Left renal pelvis (tissue), 4 donors: Measurements from ENCODE around the gene ESD. TPM values are rescaled to one million over a fixed set of nuclear protein-coding genes. Genes with fewer than 3 reads are reported as not detected.
"Not testable (repeated sequence)": the region's sequence is repeated elsewhere in the genome, so short reads cannot be mapped to it uniquely, and the experiment has no call there.

Experiments
- DNase-seq, 4 donors: peaks; one replicate each; pipeline ENCODE4 v3.0.0-alpha.2; 2013; ENCODE audit warnings: low read depth in 4 of 4, low spot score in 3 of 4
- polyA plus RNA-seq, 4 donors: library from polyadenylated mRNA; unstranded; fragments of 120-200 nt; gene quantifications; one replicate each; pipeline ENCODE4 v1.2.1, GENCODE V29; 2013; ENCODE audit not compliant: insufficient read length in 4 of 4

Gene ESD, protein sequence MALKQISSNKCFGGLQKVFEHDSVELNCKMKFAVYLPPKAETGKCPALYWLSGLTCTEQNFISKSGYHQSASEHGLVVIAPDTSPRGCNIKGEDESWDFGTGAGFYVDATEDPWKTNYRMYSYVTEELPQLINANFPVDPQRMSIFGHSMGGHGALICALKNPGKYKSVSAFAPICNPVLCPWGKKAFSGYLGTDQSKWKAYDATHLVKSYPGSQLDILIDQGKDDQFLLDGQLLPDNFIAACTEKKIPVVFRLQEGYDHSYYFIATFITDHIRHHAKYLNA
- 100 to 1,000 TPM; 193 to 273 (median 240) TPM for polyA plus RNA-seq

DNA sequence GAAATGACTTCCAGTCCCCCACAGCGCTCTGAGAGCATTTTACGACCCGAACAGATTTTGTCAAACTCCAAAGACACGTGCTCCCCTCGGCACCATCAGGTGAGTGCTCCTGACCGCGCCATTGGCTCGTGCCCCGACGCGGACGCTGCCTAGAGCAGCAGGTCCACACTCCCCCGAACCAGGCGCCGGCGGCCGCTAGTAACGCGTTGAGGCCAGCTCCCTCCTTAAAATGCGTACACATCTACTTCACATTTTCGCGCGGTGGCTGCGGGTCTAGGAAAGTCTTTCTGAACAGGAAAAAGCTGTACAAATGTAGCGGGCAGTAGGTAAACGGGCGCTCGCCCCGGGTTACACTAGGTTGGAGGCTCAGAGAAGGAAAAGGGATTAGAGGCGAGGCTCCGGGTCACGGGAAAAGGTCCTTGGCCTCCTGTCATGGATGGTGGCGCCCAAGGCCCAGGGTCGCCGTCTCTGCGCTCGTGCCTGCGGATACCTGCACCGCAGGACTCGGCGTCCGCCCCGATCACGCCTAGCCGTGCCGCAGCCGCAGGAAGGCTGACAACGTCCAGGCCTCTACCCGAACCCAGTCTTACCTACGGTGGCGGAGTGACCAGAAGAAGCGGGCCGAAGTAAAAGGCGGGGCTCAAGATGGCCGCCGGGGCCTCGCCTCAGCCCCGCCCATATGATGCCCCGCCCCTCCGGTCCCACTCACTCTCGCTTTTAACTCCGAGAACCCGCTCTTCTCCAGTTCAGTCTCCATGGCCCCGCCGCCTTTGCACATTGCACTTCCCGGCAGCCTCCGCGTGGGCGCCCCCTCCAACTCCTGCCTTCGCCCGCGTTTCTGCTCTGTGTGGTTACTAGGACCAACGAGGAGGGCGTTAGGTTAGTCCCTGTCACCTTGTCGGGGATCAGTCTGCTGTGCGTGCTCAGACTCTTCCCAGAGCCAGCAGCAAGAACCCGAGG, at the start of gene ESD:
Gene ESD, minus strand, starts transcription at position 647 of the 960 bp plus-strand sequence. CDS start 5,748 bp downstream, outside the sequence.
- peak; percentile 88 to 89 (median 88) for DNase-seq

GRCh38 chr13:46846726-46847125, 49.8 kb upstream of the ESD start:
- DNase-seq, result no peak

DNA sequence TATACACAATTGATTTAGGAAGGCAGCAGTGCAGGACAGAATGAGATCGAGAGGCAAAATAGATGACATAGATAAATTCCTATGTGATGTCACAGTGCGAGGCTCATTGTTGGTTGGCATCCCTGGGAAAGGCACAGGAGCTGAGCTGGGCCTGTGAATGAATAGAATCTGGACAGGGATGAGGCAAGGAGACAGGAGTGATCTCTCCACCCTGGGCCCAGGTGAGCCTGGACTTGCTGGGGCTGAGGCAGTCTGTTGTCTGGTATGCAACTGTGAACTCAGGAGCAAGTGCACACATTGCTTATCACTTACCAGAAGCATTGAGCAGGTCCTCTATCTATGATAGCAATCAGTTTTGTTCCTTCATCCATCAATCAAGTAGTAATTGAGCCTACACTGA, 48.2 kb upstream of the ESD start:
- DNase-seq, result no peak

DNA sequence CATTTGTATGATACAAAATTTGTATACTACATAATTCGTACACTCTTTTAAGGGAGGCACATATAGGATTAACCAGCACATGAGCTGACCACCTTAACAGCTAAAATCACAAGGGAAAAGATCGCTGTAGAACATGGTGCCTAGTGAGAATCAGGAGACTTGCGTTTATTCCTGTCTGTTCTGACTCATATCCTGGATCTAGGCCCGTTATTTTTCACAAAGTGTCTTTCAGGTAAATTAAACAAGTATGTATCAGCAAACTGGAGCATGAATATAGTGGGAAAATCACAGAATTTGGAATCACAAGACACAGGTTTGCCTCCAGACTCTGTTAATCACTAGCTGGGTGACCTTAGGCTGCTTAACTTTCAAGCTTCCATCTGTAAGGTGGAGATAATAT, 47.5 kb upstream of the ESD start:
- no peak for DNase-seq

DNA sequence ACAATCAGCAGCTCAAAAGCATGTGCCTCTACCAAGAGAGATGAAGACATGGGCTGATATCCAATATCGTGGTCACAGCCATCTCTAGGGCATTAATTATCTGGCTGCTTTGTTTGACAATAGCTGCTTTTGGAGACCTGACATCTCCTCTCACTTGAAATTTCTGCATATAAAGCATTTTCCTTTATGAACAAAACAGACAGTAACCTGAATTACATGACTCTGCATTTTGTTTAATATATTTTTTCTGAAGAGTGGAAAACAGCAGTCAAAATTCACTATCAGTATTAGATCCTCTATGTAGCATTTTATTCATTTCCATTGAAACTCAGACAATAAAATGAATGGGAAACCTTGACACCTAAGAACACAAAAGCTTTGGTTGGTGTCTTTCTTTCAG, 42.4 kb upstream of the ESD start:
- DNase-seq, result no peak

GRCh38 chr13:46834657-46835056, 37.7 kb upstream of the ESD start:
- no peak for DNase-seq

- DNase-seq, result peak; percentile 14 to 34 (median 22)
These were observed 34.7 kb upstream of the ESD start for GRCh38 chr13:46831588-46832194.

DNA sequence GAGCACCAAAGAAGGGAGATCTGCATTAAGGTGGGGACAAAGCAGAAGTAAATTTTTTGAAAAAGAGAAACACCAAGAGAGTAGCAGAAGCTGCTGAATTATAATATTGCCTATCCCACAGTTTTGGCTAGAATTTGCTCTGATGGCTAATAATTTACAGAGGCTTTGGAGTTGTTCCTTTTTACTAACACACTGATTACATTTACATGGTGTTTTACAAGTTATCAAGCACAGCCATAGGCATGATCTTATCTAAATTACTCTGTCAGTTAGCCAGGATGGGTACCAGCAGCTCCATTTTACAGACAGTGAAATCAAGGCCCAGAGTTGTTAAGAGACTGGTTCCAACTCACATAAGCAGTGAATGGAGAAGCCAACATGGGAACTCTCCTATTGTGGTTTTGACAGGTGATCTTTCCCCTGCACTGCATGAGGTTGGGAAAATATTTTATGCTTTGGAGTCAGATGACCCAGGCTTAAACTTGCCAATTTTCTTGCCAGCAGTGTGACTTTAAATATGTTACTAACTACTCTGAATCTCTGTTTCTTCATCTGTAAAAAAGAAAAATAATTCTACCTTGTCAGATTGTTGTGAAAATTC, 33.5 kb upstream of the ESD start:
- DNase-seq, result no peak

GRCh38 chr13:46822551-46822950, 25.6 kb upstream of the ESD start:
- DNase-seq, result no peak

DNA sequence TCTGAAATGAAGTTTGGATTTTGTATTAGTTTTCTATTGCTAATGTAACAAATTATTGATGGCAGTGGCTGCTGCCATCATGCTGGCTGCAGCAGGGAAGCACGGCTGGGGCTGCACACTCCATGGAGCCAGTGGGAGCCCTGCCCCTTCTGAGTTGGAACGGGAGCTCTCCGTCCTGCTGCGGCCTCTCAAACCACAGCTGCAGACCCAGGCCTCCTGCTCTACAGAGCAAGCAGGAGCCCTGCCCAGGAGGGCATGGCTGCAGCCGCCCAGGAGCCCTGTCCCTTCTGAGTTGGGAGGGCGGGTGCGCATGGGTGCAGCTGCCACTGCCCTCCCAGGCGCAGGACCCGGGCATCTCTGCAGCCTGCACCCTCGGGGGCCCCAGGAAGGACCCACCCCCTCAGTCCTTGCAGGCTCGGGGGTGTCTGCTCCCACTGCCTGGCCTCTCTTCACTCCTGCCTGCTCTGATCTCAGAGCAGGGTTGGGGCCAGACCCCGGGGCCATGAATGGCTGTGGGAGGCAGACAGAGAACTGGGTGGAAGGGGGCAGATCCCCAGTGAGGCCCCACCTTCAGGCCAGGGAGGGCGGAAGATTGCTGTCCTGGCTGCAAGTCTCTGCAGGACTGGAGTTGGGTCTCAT, 21.0 kb upstream of the ESD start:
- DNase-seq, result no peak

GRCh38 chr13:46817095-46817494, 20.1 kb upstream of the ESD start:
- DNase-seq, result no peak

DNA sequence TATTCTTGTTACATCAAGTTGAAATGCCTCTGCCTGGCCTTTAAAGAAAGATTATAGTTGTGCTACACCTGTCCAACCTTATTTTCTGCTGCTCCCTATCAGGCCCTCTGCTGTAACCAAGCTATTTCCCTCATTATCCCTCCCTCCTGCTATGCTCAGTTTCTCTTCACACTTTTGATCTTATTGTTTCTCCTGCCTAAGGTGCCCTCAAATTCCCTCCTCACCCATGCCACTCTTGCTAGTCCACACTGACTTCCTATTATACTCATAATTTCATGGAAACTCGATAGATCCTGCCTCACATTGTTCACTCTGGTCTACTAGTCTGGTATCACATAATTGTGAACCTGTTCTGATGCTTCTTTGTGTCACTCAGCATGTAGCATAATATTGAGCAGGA, 19.4 kb upstream of the ESD start:
- DNase-seq, result no peak

DNA sequence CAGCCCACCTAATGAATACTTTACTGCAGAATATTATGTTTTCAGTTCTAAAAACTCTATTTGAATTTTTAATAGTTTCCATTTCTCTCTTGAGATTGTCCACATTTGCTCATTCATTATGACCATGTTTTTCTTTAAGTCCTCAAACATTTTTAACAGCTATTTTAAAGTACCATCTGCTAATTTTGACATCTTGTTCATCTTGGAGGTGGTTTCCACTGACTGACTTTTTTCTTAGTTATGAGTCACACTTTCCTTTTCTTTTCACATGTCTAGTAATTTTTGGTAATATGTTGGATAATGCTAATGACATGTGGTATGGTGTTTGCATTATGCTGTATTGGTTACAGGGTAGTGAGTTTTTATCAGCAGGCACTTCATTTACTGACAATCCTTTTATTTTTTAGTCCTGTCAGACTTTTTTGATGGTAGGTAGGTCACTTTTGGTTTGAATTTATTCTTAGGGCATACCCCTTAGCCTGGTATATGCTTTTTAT, 15.4 kb upstream of the ESD start:
- DNase-seq, result no peak

DNA sequence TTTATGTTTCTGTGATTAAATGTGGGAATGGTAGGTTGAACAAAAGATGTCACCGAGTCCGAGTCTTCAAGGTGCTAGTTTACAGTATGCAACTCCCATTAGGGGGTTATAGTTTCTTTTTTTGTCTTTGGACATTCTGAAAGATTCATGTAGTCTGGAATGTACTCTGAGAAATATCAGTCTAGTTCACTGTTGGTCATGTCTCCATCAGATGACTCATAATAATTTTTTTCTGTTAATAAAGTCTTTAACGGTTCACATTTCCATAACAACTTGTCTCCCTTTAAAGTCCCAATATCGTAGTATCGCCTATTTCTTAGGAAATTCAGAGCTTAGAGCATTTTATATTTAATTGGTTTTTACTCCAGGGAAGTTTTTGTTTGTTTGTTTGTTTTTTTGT, 13.5 kb upstream of the ESD start:
- no peak for DNase-seq

DNA sequence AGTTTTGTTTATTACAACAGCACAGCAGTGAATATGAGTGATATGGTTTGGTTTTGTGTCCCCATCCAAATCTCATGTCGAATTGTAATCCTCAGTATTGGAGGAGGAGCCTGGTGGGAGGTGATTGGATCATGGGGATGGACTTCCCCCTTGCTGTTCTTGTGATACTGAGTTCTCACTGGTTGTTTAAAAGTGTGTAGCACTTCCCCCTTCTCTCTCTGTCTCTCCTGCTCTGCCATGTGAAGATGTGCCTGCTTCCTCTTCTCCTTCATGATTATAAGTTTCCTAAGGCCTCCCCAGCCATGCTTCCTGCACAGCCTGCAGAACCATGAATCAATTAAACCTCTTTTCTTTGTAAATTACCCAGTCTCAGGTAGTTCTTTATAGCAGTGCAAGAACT, 8.0 kb upstream of the ESD start:
- not testable (repeated sequence) for DNase-seq

- no peak for DNase-seq
These were observed 7.4 kb upstream of the ESD start for GRCh38 chr13:46804391-46804815.

DNA sequence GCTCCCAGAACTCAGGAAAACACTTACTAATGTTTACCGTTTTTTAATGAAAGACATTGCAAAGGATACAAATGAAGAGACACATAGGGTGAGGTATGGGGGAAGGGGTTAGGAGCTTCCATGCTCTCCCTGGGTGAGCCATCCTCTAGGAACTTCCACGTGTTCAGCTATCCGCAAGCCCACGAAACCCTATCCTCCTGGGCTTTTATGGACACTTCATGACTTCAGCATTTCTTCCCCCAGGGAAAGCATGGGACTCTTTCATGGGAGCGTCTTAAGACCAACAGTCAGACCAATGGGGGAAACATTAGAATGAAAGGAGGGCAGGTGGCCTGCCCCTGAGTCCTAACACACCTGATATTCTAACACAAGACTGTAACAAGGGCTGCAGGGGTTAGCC, 6.6 kb upstream of the ESD start:
- no peak for DNase-seq

DNA sequence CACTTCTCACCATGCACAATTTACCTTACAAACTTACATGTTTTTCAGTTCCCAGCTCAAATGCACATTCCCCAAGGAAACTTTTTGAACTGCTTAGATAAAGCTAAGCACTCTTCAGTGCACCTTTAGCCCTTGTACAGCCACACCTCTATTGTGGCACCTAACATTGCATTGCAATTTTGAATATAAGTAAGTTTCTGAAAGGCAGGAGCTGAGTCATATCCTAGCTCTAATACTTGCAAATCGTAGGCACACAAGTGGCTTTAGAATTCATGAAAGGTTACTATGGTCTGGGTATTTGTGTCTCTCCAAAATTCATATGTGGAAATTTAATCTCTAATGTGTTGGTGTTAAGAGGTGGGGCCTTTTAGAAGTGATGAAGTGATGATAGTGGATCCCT, 4.9 kb upstream of the ESD start:
- no peak for DNase-seq

GRCh38 chr13:46799139-46799538, 2.2 kb upstream of the ESD start:
- DNase-seq, result no peak
